Endothelial cell of umbilical vein (primary cell): ENCODE data around the gene LHX3. TPM values are rescaled to one million over a fixed set of nuclear protein-coding genes. Genes with fewer than 3 reads are reported as not detected.

Source experiments
- BruUV-seq: library from RNA; stranded (reverse); fragments of 400-500 nt; replicated peaks from 2 replicates; lab custom pipeline; 2021; lab: Mats Ljungman, UMichigan
- CTCF ChIA-PET: fragments of 300-600, 350-600 bp; sonication (Branson Sonifier 250); formaldehyde crosslinking; loops from one replicate; lab custom pipeline; 2021; ENCODE audit warnings: antibody characterized with exemption, inconsistent platforms; lab: Charles Lee
- POLR2A ChIA-PET: fragments of 300-600, 350-600 bp; sonication (Branson Sonifier 250); formaldehyde crosslinking; loops from one replicate; lab custom pipeline; 2021; ENCODE audit warnings: antibody characterized with exemption, inconsistent platforms; lab: Charles Lee
- DNase-seq: peaks from one replicate; pipeline ENCODE4 v3.0.0-alpha.2; 2011; ENCODE audit warnings: low read depth, low spot score
- FAIRE-seq: peaks from 2 replicates; lab custom pipeline; 2011; peaks lifted over from hg19 to GRCh38; lab: Jason Lieb, UNC
- H2AFZ ChIP-seq: 2 replicates; pipeline ENCODE4 v1.6.0; 2012; ENCODE audit warnings: low read depth, low read length, control low read depth, inconsistent platforms
- H3K27ac ChIP-seq: 2 replicates; pipeline ENCODE4 v1.5.1; 2011; ENCODE audit warnings: low read depth, mild to moderate bottlenecking, control low read depth, low read length, moderate library complexity; ENCODE audit not compliant: insufficient read depth
- H3K27me3 ChIP-seq, 2 experiments: 2 replicates each; pipeline versions ENCODE4 v1.6.0 to v1.6.1; 2011; ENCODE audit warnings: low read length in 2 of 2, mixed read lengths in 1 of 2; ENCODE audit not compliant: control insufficient read depth in 2 of 2, insufficient read depth in 2 of 2
- H3K36me3 ChIP-seq, 2 experiments: 2 replicates in 1 of 2; 3 replicates in 1 of 2; pipeline ENCODE4 v1.5.1; 2011; ENCODE audit warnings: low read length in 2 of 2, mild to moderate bottlenecking in 1 of 2, moderate library complexity in 1 of 2; ENCODE audit not compliant: control insufficient read depth in 2 of 2, insufficient read depth in 2 of 2; ENCODE audit errors: extremely low read depth in 1 of 2
- H3K4me1 ChIP-seq: 3 replicates; pipeline ENCODE4 v1.5.1; 2011; ENCODE audit warnings: mild to moderate bottlenecking, low read length; ENCODE audit not compliant: control insufficient read depth, insufficient read depth; ENCODE audit errors: extremely low read depth
- H3K4me2 ChIP-seq: 2 replicates; pipeline ENCODE4 v1.6.1; 2011; ENCODE audit warnings: low read length, control low read depth, mixed read lengths; ENCODE audit not compliant: insufficient read depth
- H3K4me3 ChIP-seq, 3 experiments: fragments of 200-600 bp in 1 of 3; sonication (generic), shearing (Covaris generic) in 1 of 3; replicated peaks in 1 of 3; 2 replicates each; pipeline ENCODE4 v1.5.1; 2011 to 2016; ENCODE audit warnings: control low read depth in 3 of 3, low read length in 3 of 3, mild to moderate bottlenecking in 2 of 3, inconsistent platforms in 1 of 3, low read depth in 1 of 3, moderate library complexity in 1 of 3; ENCODE audit not compliant: insufficient read depth in 1 of 3
- H3K79me2 ChIP-seq: 2 replicates; pipeline ENCODE4 v1.6.0; 2012; ENCODE audit warnings: low read length, inconsistent platforms; ENCODE audit not compliant: control insufficient read depth, insufficient read depth
- H3K9ac ChIP-seq: replicated peaks from 2 replicates; pipeline ENCODE3; 2011; ENCODE audit warnings: low read length, control low read depth; ENCODE audit not compliant: insufficient read depth; ENCODE audit errors: extremely low read depth
- H3K9me1 ChIP-seq: replicated peaks from 3 replicates; pipeline ENCODE4 v1.6.0; 2011; ENCODE audit warnings: mild to moderate bottlenecking, low read length; ENCODE audit not compliant: control insufficient read depth, insufficient read depth; ENCODE audit errors: extremely low read depth
- H3K9me3 ChIP-seq: replicated peaks from 2 replicates; pipeline ENCODE4 v1.5.1; 2012; ENCODE audit warnings: low read length, inconsistent platforms; ENCODE audit not compliant: control insufficient read depth, insufficient read depth
- H4K20me1 ChIP-seq: replicated peaks from 2 replicates; pipeline ENCODE3; 2011; ENCODE audit warnings: mild to moderate bottlenecking, low read length; ENCODE audit not compliant: control insufficient read depth, insufficient read depth; ENCODE audit errors: extremely low read depth
- FOS ChIP-seq: IDR thresholded peaks from 2 replicates; pipeline ENCODE4 v1.6.1; 2011; ENCODE audit warnings: mild to moderate bottlenecking, low read length, moderate library complexity, borderline replicate concordance; ENCODE audit not compliant: insufficient read depth
- GATA2 ChIP-seq: IDR thresholded peaks from 2 replicates; pipeline ENCODE4 v1.7.0; 2011; ENCODE audit warnings: low read depth, mild to moderate bottlenecking, moderate library complexity, mixed read lengths, low read length; ENCODE audit not compliant: insufficient read length, insufficient read depth
- JUN ChIP-seq: IDR thresholded peaks from 2 replicates; pipeline ENCODE4 v1.6.1; 2011; ENCODE audit warnings: borderline replicate concordance, low read depth; ENCODE audit not compliant: insufficient read length, insufficient read depth
- dilution Hi-C: fragments of 300-500 bp; cut with MboI; formaldehyde crosslinking; loops from one replicate; pipeline ENCODE4 v1.15.0; 2019; ENCODE audit warnings: low sequenced_read_pairs; ENCODE audit not compliant: extremely low pct_ligation_motif_present
- intact Hi-C: fragments of 100-400 bp; cut with micrococcal nuclease; formaldehyde crosslinking; loops from one replicate; pipeline ENCODE4 v1.10.0; 2022
- polyA plus RNA-seq, 4 experiments: library from polyadenylated mRNA; depleted of rRNA in 3 of 4; stranded (reverse) in 3 of 4; unstranded in 1 of 4; fragments of >200 nt; gene quantifications; 2 replicates each; pipeline versions ENCODE4 v1.2.1 to v1.2.3, GENCODE V29; 2011 to 2012; ENCODE audit warnings: missing spikeins in 1 of 4
- total RNA-seq: library from RNA; stranded (reverse); gene quantifications from 2 replicates; pipeline ENCODE4 v1.2.3, GENCODE V29; 2021
- TF ChIP-seq, protein P1 (sequence below): IDR thresholded peaks from 2 replicates; pipeline ENCODE4 v1.6.1; 2011; ENCODE audit not compliant: insufficient read depth, insufficient read length
- TF ChIP-seq, protein P2 (sequence below), 2 donors: IDR thresholded peaks; 1 replicate in 1 of 2; 2 replicates in 1 of 2; pipeline ENCODE4 v1.5.1; 2011; ENCODE audit warnings: low read length in 2 of 2, mild to moderate bottlenecking in 2 of 2, moderate library complexity in 2 of 2, control low read depth in 1 of 2, inconsistent platforms in 1 of 2, low read depth in 1 of 2; ENCODE audit not compliant: insufficient read depth in 1 of 2; ENCODE audit errors: extremely low read depth in 1 of 2

LHX3 gene
- total and polyA plus RNA-seq, 2 donors (not counting 3 experiments of a cell fraction or from before 2014, with no cell fraction given) = not detected

- BruUV-seq = no TSS peak
- peaks cover 0 to 6% of the 10 kb centered on the region in 2 experiments for H3K27me3 ChIP-seq
- H3K4me2 ChIP-seq = no peak overlapping the region
- ChIA-PET CTCF (interaction anchor here (1.1 to 1.4 kb wide), 2 partner anchors 16 to 102 kb away, joined by 3 to 9 read pairs; no protein-coding TSS in a partner anchor), POLR2A (no interaction called here)
- no peak for DNase-seq
- FAIRE-seq = no peak
- intact Hi-C loops = no loop called here
- no peak overlapping the region for H2AFZ ChIP-seq
- peaks cover 22% of the 10 kb centered on the region for H3K79me2 ChIP-seq
- no peaks in the 10 kb centered on the region for H4K20me1 ChIP-seq
- TF ChIP-seq FOS = no peak
- TF ChIP-seq, protein P1, sequence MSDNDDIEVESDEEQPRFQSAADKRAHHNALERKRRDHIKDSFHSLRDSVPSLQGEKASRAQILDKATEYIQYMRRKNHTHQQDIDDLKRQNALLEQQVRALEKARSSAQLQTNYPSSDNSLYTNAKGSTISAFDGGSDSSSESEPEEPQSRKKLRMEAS = no peak
- TF ChIP-seq, protein P2, sequence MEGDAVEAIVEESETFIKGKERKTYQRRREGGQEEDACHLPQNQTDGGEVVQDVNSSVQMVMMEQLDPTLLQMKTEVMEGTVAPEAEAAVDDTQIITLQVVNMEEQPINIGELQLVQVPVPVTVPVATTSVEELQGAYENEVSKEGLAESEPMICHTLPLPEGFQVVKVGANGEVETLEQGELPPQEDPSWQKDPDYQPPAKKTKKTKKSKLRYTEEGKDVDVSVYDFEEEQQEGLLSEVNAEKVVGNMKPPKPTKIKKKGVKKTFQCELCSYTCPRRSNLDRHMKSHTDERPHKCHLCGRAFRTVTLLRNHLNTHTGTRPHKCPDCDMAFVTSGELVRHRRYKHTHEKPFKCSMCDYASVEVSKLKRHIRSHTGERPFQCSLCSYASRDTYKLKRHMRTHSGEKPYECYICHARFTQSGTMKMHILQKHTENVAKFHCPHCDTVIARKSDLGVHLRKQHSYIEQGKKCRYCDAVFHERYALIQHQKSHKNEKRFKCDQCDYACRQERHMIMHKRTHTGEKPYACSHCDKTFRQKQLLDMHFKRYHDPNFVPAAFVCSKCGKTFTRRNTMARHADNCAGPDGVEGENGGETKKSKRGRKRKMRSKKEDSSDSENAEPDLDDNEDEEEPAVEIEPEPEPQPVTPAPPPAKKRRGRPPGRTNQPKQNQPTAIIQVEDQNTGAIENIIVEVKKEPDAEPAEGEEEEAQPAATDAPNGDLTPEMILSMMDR (IDR thresholded peaks at IDR 0.05; ENCODE audit: extremely low read depth in 1 of 2, insufficient read depth in 1 of 2, low read depth in 1 of 2, low read length in 2 of 2) = no peak
- no peak for TF ChIP-seq JUN
- no peak for TF ChIP-seq GATA2
- H3K4me1 ChIP-seq = peaks cover 9% of the 10 kb centered on the region
- dilution Hi-C loops = no loop called here
- H3K9me1 ChIP-seq = no peaks in the 10 kb centered on the region
- no peaks in the 10 kb centered on the region for H3K36me3 ChIP-seq
- H3K9ac ChIP-seq = no peak overlapping the region
- H3K4me3 ChIP-seq = no peak overlapping the region
- H3K27ac ChIP-seq = no peak overlapping the region
- H3K9me3 ChIP-seq = no peaks in the 10 kb centered on the region
Observed at GRCh38 chr9:136243631-136244030, 38.7 kb upstream of the LHX3 start.
